Prostate gland (tissue), 2 donors: Measurements from ENCODE around the gene EGFLAM. TPM values are rescaled to one million over a fixed set of nuclear protein-coding genes. Genes with fewer than 3 reads are reported as not detected.

Source experiments
- DNase-seq: peaks from one replicate; pipeline ENCODE4 v3.0.0-alpha.2; 2019; ENCODE audit warnings: low spot score
- H3K27ac ChIP-seq, 2 donors: fragments of 200-600 bp; sonication (generic); 2 replicates each; pipeline ENCODE4 v1.5.1; 2017 to 2019
- H3K27me3 ChIP-seq: fragments of 200-600 bp; sonication (generic); replicated peaks from 2 replicates; pipeline ENCODE4 v1.5.1; 2019; ENCODE audit not compliant: insufficient read depth
- H3K36me3 ChIP-seq, 2 donors: fragments of 200-600 bp; sonication (generic); 1 replicate in 1 of 2; 2 replicates in 1 of 2; pipeline versions ENCODE4 v1.5.1 to v1.8.1; 2017 to 2019
- H3K4me1 ChIP-seq: fragments of 200-600 bp; sonication (generic); replicated peaks from 2 replicates; pipeline ENCODE4 v1.5.1; 2019
- H3K4me3 ChIP-seq, 2 donors: fragments of 200-600 bp; sonication (generic); 2 replicates each; pipeline ENCODE4 v1.5.1; 2017 to 2019
- H3K9me3 ChIP-seq: fragments of 200-600 bp; sonication (generic); 2 replicates; pipeline ENCODE4 v1.5.1; 2017
- POLR2A ChIP-seq: fragments of 450-650 bp; IDR thresholded peaks from one replicate; pipeline ENCODE4 v1.6.1; 2016; ENCODE audit warnings: antibody characterized with exemption, mild to moderate bottlenecking
- POLR2AphosphoS5 ChIP-seq: sonication (generic); formaldehyde crosslinking; IDR thresholded peaks from one replicate; pipeline ENCODE4 v1.6.1; 2017; ENCODE audit warnings: antibody characterized with exemption
- WGBS: methylation state at CpG from one replicate; pipeline ENCODE4 v1.1.5; 2018; 5-methylcytosine and 5-hydroxymethylcytosine counted together
- intact Hi-C: fragments of 100-400 bp; cut with DNase I; formaldehyde crosslinking; loops from one replicate; pipeline ENCODE4 v1.14.2; 2022
- total RNA-seq, 2 donors: library from RNA; depleted of rRNA; stranded (reverse); fragments of >200 nt; gene quantifications; one replicate each; pipeline ENCODE4 v1.1.0, GENCODE V29; 2016
- TF ChIP-seq, protein P1 (sequence below), 4 experiments: fragments of 200-600 bp in 2 of 4; fragments of 450-650 bp in 2 of 4; sonication (generic) in 2 of 4; IDR thresholded peaks; 1 replicate in 3 of 4; 2 replicates in 1 of 4; pipeline ENCODE4 v1.5.1; 2016 to 2019; ENCODE audit warnings: antibody characterized with exemption in 4 of 4, mild to moderate bottlenecking in 2 of 4, moderate library complexity in 2 of 4

Gene EGFLAM
- total RNA-seq, 2 donors from 2014 or later, result 4.1 to 14.1 TPM

DNA sequence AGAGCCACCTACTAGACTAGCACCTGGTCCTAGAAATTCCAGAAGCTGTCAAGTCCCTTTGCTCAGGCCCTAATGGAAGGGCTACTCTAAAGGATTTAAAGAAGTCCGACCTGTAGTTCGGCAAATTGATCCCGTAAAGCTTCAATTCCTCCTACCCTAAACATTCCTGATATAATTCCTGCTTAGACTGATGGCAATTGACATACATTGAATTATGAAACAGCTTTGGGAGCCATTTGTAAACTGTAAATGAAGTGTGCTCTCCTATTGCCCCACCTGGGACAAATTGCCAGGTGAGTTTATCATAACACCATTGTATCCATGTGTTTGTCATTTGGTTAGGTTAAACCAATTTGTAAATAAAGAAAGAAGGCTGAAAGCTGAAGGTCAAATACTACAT is 104.4 kb downstream of the EGFLAM start:
- 77% methylated on average over 3 of the region's 3 CpGs for WGBS
- TF ChIP-seq, protein P1, sequence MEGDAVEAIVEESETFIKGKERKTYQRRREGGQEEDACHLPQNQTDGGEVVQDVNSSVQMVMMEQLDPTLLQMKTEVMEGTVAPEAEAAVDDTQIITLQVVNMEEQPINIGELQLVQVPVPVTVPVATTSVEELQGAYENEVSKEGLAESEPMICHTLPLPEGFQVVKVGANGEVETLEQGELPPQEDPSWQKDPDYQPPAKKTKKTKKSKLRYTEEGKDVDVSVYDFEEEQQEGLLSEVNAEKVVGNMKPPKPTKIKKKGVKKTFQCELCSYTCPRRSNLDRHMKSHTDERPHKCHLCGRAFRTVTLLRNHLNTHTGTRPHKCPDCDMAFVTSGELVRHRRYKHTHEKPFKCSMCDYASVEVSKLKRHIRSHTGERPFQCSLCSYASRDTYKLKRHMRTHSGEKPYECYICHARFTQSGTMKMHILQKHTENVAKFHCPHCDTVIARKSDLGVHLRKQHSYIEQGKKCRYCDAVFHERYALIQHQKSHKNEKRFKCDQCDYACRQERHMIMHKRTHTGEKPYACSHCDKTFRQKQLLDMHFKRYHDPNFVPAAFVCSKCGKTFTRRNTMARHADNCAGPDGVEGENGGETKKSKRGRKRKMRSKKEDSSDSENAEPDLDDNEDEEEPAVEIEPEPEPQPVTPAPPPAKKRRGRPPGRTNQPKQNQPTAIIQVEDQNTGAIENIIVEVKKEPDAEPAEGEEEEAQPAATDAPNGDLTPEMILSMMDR (IDR thresholded peaks at IDR 0.05), result no peak
- TF ChIP-seq POLR2A, result no peak
- TF ChIP-seq POLR2AphosphoS5, result no peak

DNA sequence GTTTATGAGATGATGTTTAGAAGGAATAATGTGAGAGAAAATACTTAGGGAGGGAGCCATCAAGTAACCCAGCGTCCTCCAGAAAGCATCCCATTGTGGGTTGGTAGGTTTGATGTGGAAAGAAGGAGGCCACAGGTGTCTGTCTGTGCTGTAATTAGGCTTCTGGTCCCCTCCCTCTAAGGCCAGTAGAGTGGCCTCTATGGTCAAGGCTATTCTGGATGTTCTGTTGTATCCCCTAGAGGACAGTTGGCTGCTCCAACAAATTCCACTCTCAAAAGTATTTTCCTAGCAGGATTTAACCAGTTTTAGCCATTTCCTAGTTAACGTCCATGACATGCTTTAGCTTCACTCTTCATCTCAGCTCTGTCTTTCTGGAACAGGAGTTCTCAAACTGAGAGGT is 106.5 kb downstream of the EGFLAM start:
- Histone ChIP-seq H3K4me3 (no peak overlapping the region), H3K36me3 (no peaks in the 10 kb centered on the region), H3K27me3 (no peaks in the 10 kb centered on the region), H3K27ac (no peak overlapping the region), H3K4me1 (no peaks in the 10 kb centered on the region), H3K9me3 (no peaks in the 10 kb centered on the region)
- 76% methylated on average over 2 of the region's 2 CpGs for WGBS
- DNase-seq, result no peak
- intact Hi-C loops, result no loop called here
- TF ChIP-seq POLR2A (no peak), POLR2AphosphoS5 (no peak)
- TF ChIP-seq, protein P1 (IDR thresholded peaks at IDR 0.05), result no peak

More for the DNA sequence above, 104.4 kb downstream of the EGFLAM start:
- Histone ChIP-seq H3K4me1 (no peaks in the 10 kb centered on the region), H3K9me3 (no peaks in the 10 kb centered on the region), H3K27me3 (no peaks in the 10 kb centered on the region), H3K36me3 (no peaks in the 10 kb centered on the region), H3K27ac (no peak overlapping the region), H3K4me3 (no peak overlapping the region)
- DNase-seq, result no peak
- intact Hi-C loops, result no loop called here

DNA sequence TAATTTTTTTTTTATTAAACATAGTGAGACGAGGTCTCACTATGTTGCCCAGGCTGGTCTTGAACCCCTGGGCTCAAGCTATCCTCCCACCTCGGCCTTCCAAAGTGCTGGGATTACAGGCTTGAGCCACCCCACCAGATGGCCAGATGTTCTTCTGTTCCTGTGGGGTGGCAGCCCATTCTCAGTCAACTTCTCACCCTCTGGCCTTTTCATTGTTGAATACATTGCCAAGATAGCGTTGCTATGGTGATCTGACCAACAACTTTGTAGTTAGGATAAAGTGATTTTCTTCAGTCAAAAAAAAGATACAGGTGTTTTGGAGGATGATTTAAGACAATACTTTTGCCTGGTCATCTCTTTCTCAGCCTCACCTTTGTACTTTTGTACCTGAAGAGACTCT is 109.1 kb downstream of the EGFLAM start:
- TF ChIP-seq, protein P1 (IDR thresholded peaks at IDR 0.05), result no peak
- TF ChIP-seq POLR2A (no peak), POLR2AphosphoS5 (no peak)
- WGBS, result 76% methylated on average over 3 of the region's 3 CpGs
- intact Hi-C loops, result no loop called here

DNA sequence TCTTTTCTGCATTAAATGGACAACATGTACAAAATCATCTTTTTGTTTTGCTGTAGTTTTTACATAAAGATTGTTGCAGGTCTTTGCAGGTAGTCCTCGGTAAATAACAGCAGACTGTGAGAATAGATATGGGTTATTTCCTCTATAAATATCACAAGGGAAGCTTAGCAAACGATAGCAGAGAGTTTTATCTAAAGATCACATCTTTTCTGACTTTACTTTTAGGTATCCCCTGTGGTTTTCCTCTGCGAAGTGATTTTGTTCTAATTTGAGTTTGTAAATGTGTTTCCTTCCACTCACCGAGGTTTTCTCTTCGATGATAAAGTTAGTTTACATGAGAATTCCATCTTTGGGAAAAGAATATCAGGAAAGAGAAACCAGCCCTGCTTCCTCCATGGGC is 109.6 kb downstream of the EGFLAM start:
- H3K27ac ChIP-seq, result no peak overlapping the region
- intact Hi-C loops, result no loop called here
- no peak overlapping the region for H3K4me3 ChIP-seq
- DNase-seq, result no peak
- WGBS, result 9% methylated on average over 5 of the region's 5 CpGs
- TF ChIP-seq, protein P1 (IDR thresholded peaks at IDR 0.05), result no peak
- TF ChIP-seq POLR2AphosphoS5 (no peak), POLR2A (no peak)
- H3K4me1 ChIP-seq, result no peaks in the 10 kb centered on the region
- no peaks in the 10 kb centered on the region for H3K9me3 ChIP-seq
- H3K36me3 ChIP-seq, result no peaks in the 10 kb centered on the region
- H3K27me3 ChIP-seq, result no peaks in the 10 kb centered on the region

More for the DNA sequence above, 109.1 kb downstream of the EGFLAM start:
- no peak for DNase-seq
- Histone ChIP-seq H3K9me3 (no peaks in the 10 kb centered on the region), H3K27ac (no peak overlapping the region), H3K4me3 (no peak overlapping the region), H3K27me3 (no peaks in the 10 kb centered on the region), H3K36me3 (no peaks in the 10 kb centered on the region), H3K4me1 (no peaks in the 10 kb centered on the region)

DNA sequence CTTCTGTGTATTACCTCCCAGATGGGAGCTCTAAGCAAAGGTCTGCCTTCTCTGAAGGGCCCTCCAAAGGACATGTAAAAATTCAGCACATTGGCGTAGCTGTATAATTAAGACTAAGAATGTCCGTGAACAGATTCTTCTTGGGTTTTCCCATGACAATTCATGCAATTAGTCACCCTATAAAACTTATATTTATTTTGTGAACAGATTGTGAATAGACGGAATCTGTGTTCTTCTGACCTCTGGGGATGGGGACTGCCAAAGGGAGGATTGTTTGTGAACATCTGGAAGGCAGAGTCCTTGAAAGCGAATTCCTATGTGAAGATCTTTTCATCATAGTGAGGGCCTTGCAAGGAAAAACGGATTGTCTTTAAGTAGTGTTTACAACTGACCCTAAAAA is 111.3 kb downstream of the EGFLAM start:
- H3K27ac ChIP-seq, result peak overlapping the region in 1 of 2 donors; percentile 25
- 25% methylated on average over 5 of the region's 5 CpGs for WGBS
- H3K4me1 ChIP-seq, result no peaks in the 10 kb centered on the region
- no peaks in the 10 kb centered on the region for H3K9me3 ChIP-seq
- TF ChIP-seq, protein P1 (IDR thresholded peaks at IDR 0.05), result no peak
- no peak for TF ChIP-seq POLR2A
- no peak for TF ChIP-seq POLR2AphosphoS5
- H3K27me3 ChIP-seq, result no peaks in the 10 kb centered on the region
- intact Hi-C loops, result no loop called here
- H3K4me3 ChIP-seq, result no peak overlapping the region
- no peak for DNase-seq
- H3K36me3 ChIP-seq, result no peaks in the 10 kb centered on the region
